ENCODE measurements around the gene VGLL1. TPM values are rescaled to one million over a fixed set of nuclear protein-coding genes. Genes with fewer than 3 reads are reported as not detected.

Gene VGLL1
- total RNA-seq, 2 donors from 2014 or later: 3.7 to 5.0 TPM

- H3K9me3 ChIP-seq: no peaks in the 10 kb centered on the region
- H3K4me3 ChIP-seq: no peak overlapping the region
- H3K27ac ChIP-seq: no peak overlapping the region
- H3K36me3 ChIP-seq: no peaks in the 10 kb centered on the region
- intact Hi-C loops (cut with DNase I): no loop called here
- no peak for DNase-seq (ENCODE audit: low spot score)
- WGBS: 76% methylated on average over 5 of the region's 5 CpGs
- H3K27me3 ChIP-seq (replicated peaks; ENCODE audit: insufficient read depth): no peaks in the 10 kb centered on the region
- no peaks in the 10 kb centered on the region for H3K4me1 ChIP-seq (replicated peaks)
- TF ChIP-seq POLR2AphosphoS5 (IDR thresholded peaks at IDR 0.05): no peak
- no peak for TF ChIP-seq POLR2A (IDR thresholded peaks at IDR 0.05)
- no peak for TF ChIP-seq CTCF (IDR thresholded peaks at IDR 0.05)
Measured at GRCh38 chrX:136519069-136519468, 12.9 kb upstream of the VGLL1 start.

- TF ChIP-seq POLR2AphosphoS5 (IDR thresholded peaks at IDR 0.05): no peak
- no peak for TF ChIP-seq CTCF (IDR thresholded peaks at IDR 0.05)
- TF ChIP-seq POLR2A (IDR thresholded peaks at IDR 0.05): no peak
- Histone ChIP-seq H3K9me3 (no peaks in the 10 kb centered on the region), H3K4me3 (no peak overlapping the region), H3K36me3 (no peaks in the 10 kb centered on the region), H3K4me1 (replicated peaks) (no peaks in the 10 kb centered on the region), H3K27ac (no peak overlapping the region), H3K27me3 (replicated peaks; ENCODE audit: insufficient read depth) (no peaks in the 10 kb centered on the region)
- DNase-seq (ENCODE audit: low spot score): no peak
- intact Hi-C loops (cut with DNase I): no loop called here
Measured at GRCh38 chrX:136523770-136524169, 8.2 kb upstream of the VGLL1 start.

GRCh38 chrX:136525738-136526606 lies 6.0 kb upstream of the VGLL1 start:
- intact Hi-C loops (cut with DNase I): no loop called here
- Histone ChIP-seq H3K9me3 (no peaks in the 10 kb centered on the region), H3K4me3 (no peak overlapping the region), H3K27me3 (replicated peaks; ENCODE audit: insufficient read depth) (no peaks in the 10 kb centered on the region), H3K4me1 (replicated peaks) (no peaks in the 10 kb centered on the region), H3K27ac (no peak overlapping the region), H3K36me3 (no peaks in the 10 kb centered on the region)
- TF ChIP-seq POLR2A (IDR thresholded peaks at IDR 0.05): no peak
- TF ChIP-seq CTCF (IDR thresholded peaks at IDR 0.05): no peak
- no peak for TF ChIP-seq POLR2AphosphoS5 (IDR thresholded peaks at IDR 0.05)
- peak; percentile 36 for DNase-seq (ENCODE audit: low spot score)
- 22% methylated on average over 2 of the region's 2 CpGs for WGBS

GRCh38 chrX:136528645-136529315 lies 3.2 kb upstream of the VGLL1 start:
- no peaks in the 10 kb centered on the region for H3K9me3 ChIP-seq
- no peak for DNase-seq (ENCODE audit: low spot score)
- H3K27ac ChIP-seq: no peak overlapping the region
- H3K4me3 ChIP-seq: no peak overlapping the region
- 67% methylated on average over 8 of the region's 8 CpGs for WGBS
- no peaks in the 10 kb centered on the region for H3K36me3 ChIP-seq
- TF ChIP-seq POLR2A (IDR thresholded peaks at IDR 0.05) (no peak), POLR2AphosphoS5 (IDR thresholded peaks at IDR 0.05) (no peak), CTCF (IDR thresholded peaks at IDR 0.05) (no peak)
- intact Hi-C loops (cut with DNase I): no loop called here
- no peaks in the 10 kb centered on the region for H3K4me1 ChIP-seq (replicated peaks)
- H3K27me3 ChIP-seq (replicated peaks; ENCODE audit: insufficient read depth): no peaks in the 10 kb centered on the region

Measured in prostate gland (tissue), 2 donors.